OCI-LY3 (cell line): ENCODE results near the gene CAMK1D.

Experiments
- H2AFZ ChIP-seq: fragments of 200-600, 300-600 bp; shearing (Covaris generic); 2 replicates; pipeline ENCODE4 v1.6.0; 2014; ENCODE audit warnings: antibody characterized with exemption, low read depth, low read length
- H3K27ac ChIP-seq: fragments of 200-600, 300-600 bp; sonication (generic); 2 replicates; pipeline ENCODE4 v1.5.1; 2014; ENCODE audit warnings: mild to moderate bottlenecking, low read length, moderate library complexity, mixed read lengths
- H3K27me3 ChIP-seq: fragments of 200-600, 300-600 bp; sonication (generic); 2 replicates; pipeline ENCODE4 v1.6.1; 2014; ENCODE audit warnings: low read depth, low read length, mixed read lengths
- H3K36me3 ChIP-seq: fragments of 200-600, 300-600 bp; sonication (generic); replicated peaks from 2 replicates; pipeline ENCODE3; 2014; ENCODE audit warnings: low read depth, low read length, mixed read lengths
- H3K4me1 ChIP-seq: fragments of 300-600, 200-600 bp; sonication (generic); 2 replicates; pipeline ENCODE4 v1.6.1; 2014; ENCODE audit warnings: low read length, mixed read lengths
- H3K4me2 ChIP-seq: fragments of 200-600, 300-600 bp; sonication (generic); 2 replicates; pipeline ENCODE4 v1.6.1; 2014; ENCODE audit warnings: low read length, mixed read lengths
- H3K4me3 ChIP-seq: fragments of 300-600, 200-600 bp; sonication (generic); 2 replicates; pipeline ENCODE4 v1.5.1; 2014; ENCODE audit warnings: antibody characterized with exemption, mild to moderate bottlenecking, low read length, moderate library complexity
- H3K79me2 ChIP-seq: fragments of 300-600, 200-600 bp; shearing (Covaris generic); 2 replicates; pipeline ENCODE4 v1.6.1; 2014; ENCODE audit warnings: mild to moderate bottlenecking, low read length, mixed read lengths
- H3K9ac ChIP-seq: fragments of 300-600, 200-600 bp; shearing (Covaris generic); 2 replicates; pipeline ENCODE4 v1.6.0; 2014; ENCODE audit warnings: mild to moderate bottlenecking, low read length, moderate library complexity
- H3K9me3 ChIP-seq: fragments of 200-600, 300-600 bp; shearing (Covaris generic); 2 replicates; pipeline ENCODE4 v1.6.1; 2014; ENCODE audit warnings: low read length, mixed read lengths; ENCODE audit not compliant: insufficient read depth
- H4K20me1 ChIP-seq: fragments of 200-600, 300-600 bp; sonication (generic); 2 replicates; pipeline ENCODE4 v1.6.1; 2016; ENCODE audit warnings: low read length, mixed read lengths; ENCODE audit not compliant: insufficient read depth
- EZH2phosphoT487 ChIP-seq: fragments of 200-600 bp; shearing (Covaris generic); IDR thresholded peaks from 2 replicates; pipeline ENCODE4 v1.6.1; 2018; ENCODE audit warnings: antibody characterized with exemption, mixed run types, low read depth
- TF ChIP-seq, protein P1 (sequence below): fragments of 200-600, 300-600 bp; sonication (generic); IDR thresholded peaks from 2 replicates; pipeline ENCODE4 v1.5.1; 2014; ENCODE audit warnings: antibody characterized with exemption, low read length, low read depth

CAMK1D gene

DNA sequence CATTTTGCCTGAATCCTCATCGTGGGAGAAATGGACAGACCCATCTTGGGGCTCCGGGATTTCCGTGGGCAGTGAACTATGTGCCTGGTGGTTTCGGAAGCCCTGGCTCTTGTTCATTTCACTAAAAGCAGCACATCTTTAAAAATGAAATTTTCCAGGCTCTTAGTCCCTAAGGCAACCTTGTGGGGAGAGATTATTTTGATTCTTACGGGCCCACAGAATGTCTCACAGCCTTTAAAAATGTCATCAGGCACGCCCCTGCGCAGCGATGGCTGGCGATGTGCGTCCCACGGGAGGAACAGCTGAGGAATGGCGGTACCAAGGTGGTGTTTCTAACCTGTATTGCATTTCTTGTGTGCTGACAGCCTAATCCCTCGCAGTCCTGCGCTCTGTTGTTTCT is 462.5 kb downstream of the CAMK1D start:
- Histone ChIP-seq H3K9ac (no peak overlapping the region), H4K20me1 (no peaks in the 10 kb centered on the region), H2AFZ (no peak overlapping the region), H3K79me2 (no peaks in the 10 kb centered on the region), H3K27ac (no peak overlapping the region), H3K36me3 (peaks cover 13% of the 10 kb centered on the region), H3K4me2 (no peak overlapping the region), H3K4me1 (no peaks in the 10 kb centered on the region), H3K27me3 (no peaks in the 10 kb centered on the region), H3K9me3 (no peaks in the 10 kb centered on the region), H3K4me3 (no peak overlapping the region)
- TF ChIP-seq EZH2phosphoT487 = no peak
- TF ChIP-seq, protein P1, sequence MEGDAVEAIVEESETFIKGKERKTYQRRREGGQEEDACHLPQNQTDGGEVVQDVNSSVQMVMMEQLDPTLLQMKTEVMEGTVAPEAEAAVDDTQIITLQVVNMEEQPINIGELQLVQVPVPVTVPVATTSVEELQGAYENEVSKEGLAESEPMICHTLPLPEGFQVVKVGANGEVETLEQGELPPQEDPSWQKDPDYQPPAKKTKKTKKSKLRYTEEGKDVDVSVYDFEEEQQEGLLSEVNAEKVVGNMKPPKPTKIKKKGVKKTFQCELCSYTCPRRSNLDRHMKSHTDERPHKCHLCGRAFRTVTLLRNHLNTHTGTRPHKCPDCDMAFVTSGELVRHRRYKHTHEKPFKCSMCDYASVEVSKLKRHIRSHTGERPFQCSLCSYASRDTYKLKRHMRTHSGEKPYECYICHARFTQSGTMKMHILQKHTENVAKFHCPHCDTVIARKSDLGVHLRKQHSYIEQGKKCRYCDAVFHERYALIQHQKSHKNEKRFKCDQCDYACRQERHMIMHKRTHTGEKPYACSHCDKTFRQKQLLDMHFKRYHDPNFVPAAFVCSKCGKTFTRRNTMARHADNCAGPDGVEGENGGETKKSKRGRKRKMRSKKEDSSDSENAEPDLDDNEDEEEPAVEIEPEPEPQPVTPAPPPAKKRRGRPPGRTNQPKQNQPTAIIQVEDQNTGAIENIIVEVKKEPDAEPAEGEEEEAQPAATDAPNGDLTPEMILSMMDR = no peak

DNA sequence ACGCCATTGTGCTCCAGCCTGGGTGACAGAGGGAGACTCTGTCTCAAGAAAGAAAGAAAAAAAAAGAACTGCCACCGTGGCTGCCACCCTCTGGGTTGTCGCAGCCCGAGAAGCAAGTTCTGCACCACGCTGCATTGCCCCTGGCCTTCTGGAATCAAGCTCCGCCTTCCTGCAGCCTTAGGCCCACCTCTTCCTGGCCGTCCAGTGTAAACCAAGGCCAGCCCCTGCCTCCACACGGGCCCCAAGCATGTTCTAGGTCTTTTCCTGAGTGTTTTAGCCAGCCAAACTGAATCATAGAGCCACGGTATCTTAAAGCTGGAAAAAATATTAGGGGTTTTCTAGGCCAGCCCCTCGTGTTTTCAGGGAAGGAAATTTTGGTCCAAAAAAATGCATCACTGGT is 463.2 kb downstream of the CAMK1D start:
- Histone ChIP-seq H3K4me3 (no peak overlapping the region), H4K20me1 (no peaks in the 10 kb centered on the region), H3K27ac (no peak overlapping the region), H3K9me3 (no peaks in the 10 kb centered on the region), H3K36me3 (peaks cover 13% of the 10 kb centered on the region), H3K27me3 (no peaks in the 10 kb centered on the region), H3K9ac (no peak overlapping the region), H3K79me2 (no peaks in the 10 kb centered on the region), H2AFZ (no peak overlapping the region), H3K4me2 (no peak overlapping the region), H3K4me1 (no peaks in the 10 kb centered on the region)
- TF ChIP-seq, protein P1 = no peak
- no peak for TF ChIP-seq EZH2phosphoT487

DNA sequence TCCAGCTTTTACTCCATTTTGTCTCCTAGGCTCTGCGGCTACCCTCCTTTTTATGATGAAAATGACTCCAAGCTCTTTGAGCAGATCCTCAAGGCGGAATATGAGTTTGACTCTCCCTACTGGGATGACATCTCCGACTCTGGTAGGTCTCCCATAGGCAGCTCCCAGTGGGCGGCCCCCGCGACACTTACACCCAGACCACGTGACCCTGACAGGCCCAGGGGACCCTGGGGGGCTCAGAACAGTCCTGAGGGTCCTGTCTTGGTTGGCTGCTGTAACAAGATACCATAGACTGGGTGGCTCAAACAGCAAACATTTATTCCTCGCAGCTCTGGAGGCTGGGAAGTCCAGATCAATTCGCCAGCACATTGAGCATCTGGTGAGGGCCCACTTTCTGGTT is 464.8 kb downstream of the CAMK1D start:
- H3K27me3 ChIP-seq = no peaks in the 10 kb centered on the region
- no peaks in the 10 kb centered on the region for H3K79me2 ChIP-seq
- H2AFZ ChIP-seq = no peak overlapping the region
- H3K9me3 ChIP-seq = no peaks in the 10 kb centered on the region
- TF ChIP-seq, protein P1 = no peak
- TF ChIP-seq EZH2phosphoT487 = no peak
- H3K4me2 ChIP-seq = no peak overlapping the region
- no peaks in the 10 kb centered on the region for H3K4me1 ChIP-seq
- no peak overlapping the region for H3K27ac ChIP-seq
- H3K9ac ChIP-seq = no peak overlapping the region
- H3K36me3 ChIP-seq = peaks cover 13% of the 10 kb centered on the region
- no peak overlapping the region for H3K4me3 ChIP-seq
- no peaks in the 10 kb centered on the region for H4K20me1 ChIP-seq

DNA sequence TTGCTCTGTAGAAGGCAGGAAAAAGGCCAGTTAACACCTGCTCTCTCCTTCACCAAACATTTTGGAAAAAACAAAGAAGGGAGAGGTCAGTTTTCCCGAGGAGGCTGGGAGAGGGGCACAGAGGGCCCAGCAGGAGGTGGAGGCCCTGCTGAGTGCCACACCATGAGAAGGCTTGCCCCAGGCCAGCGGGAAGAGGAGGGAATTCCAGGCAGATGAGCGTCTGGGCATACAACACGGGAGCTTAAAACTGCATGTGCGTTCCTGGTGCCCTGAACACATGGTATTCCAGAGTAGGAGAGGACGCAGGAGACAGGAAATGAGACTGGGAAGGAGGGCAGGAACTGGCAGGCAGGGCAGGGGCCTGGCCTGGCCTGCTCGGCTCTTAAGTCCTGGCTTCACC is 469.7 kb downstream of the CAMK1D start:
- Histone ChIP-seq H3K4me3 (no peak overlapping the region), H3K4me1 (no peaks in the 10 kb centered on the region), H3K36me3 (peaks cover 10% of the 10 kb centered on the region), H3K27me3 (no peaks in the 10 kb centered on the region), H3K9me3 (no peaks in the 10 kb centered on the region), H3K79me2 (no peaks in the 10 kb centered on the region), H4K20me1 (no peaks in the 10 kb centered on the region), H3K4me2 (no peak overlapping the region), H3K27ac (no peak overlapping the region), H3K9ac (no peak overlapping the region), H2AFZ (no peak overlapping the region)
- TF ChIP-seq, protein P1 = no peak
- no peak for TF ChIP-seq EZH2phosphoT487
